MM.1S (cell line): ENCODE data around the gene ZNF609.

ENCODE experiments used
- DNase-seq: peaks from one replicate; pipeline ENCODE4 v3.0.0-alpha.2; 2015
- H2AFZ ChIP-seq: fragments of 300-600 bp; sonication (generic); 2 replicates; pipeline ENCODE4 v1.6.0; 2016; ENCODE audit warnings: antibody characterized with exemption, low read length
- H3F3A ChIP-seq: fragments of 300-600 bp; sonication (generic); 2 replicates; pipeline ENCODE4 v1.6.1; 2016; ENCODE audit warnings: mild to moderate bottlenecking, antibody characterized with exemption, low read length, moderate library complexity, mixed read lengths; ENCODE audit not compliant: insufficient read depth
- H3K27ac ChIP-seq: fragments of 300-600 bp; sonication (generic); 2 replicates; pipeline ENCODE4 v1.5.1; 2016; ENCODE audit warnings: mild to moderate bottlenecking, low read length
- H3K27me3 ChIP-seq: fragments of 300-600 bp; sonication (generic); replicated peaks from 2 replicates; pipeline ENCODE4 v1.6.0; 2016; ENCODE audit warnings: low read length; ENCODE audit not compliant: insufficient read depth
- H3K36me3 ChIP-seq: fragments of 300-600 bp; sonication (generic); replicated peaks from 2 replicates; pipeline ENCODE4 v1.6.1; 2016; ENCODE audit warnings: mild to moderate bottlenecking, low read length, mixed read lengths; ENCODE audit not compliant: insufficient read depth
- H3K4me1 ChIP-seq: fragments of 300-600 bp; sonication (generic); 2 replicates; pipeline ENCODE4 v1.6.1; 2016; ENCODE audit warnings: low read length, mixed read lengths
- H3K4me2 ChIP-seq: fragments of 300-600 bp; sonication (generic); 2 replicates; pipeline ENCODE4 v1.6.0; 2016; ENCODE audit warnings: low read depth, low read length
- H3K4me3 ChIP-seq: fragments of 300-600 bp; sonication (generic); 2 replicates; pipeline ENCODE4 v1.5.1; 2016; ENCODE audit warnings: low read length, mixed read lengths
- H3K79me2 ChIP-seq: fragments of 300-600 bp; sonication (generic); 2 replicates; pipeline ENCODE4 v1.6.1; 2016; ENCODE audit warnings: mixed run types, low read length, mixed read lengths
- H3K9ac ChIP-seq: fragments of 300-600 bp; sonication (generic); 2 replicates; pipeline ENCODE4 v1.6.1; 2016; ENCODE audit warnings: low read length, mixed read lengths
- H3K9me2 ChIP-seq: fragments of 300-600 bp; sonication (generic); replicated peaks from 2 replicates; pipeline ENCODE4 v1.6.1; 2016; ENCODE audit warnings: mild to moderate bottlenecking, low read length, mixed read lengths; ENCODE audit not compliant: insufficient read depth
- H3K9me3 ChIP-seq: fragments of 300-600 bp; sonication (generic); replicated peaks from 2 replicates; pipeline ENCODE4 v1.6.1; 2016; ENCODE audit warnings: mild to moderate bottlenecking, low read length, mixed read lengths; ENCODE audit not compliant: insufficient read depth
- H4K20me1 ChIP-seq: fragments of 300-600 bp; sonication (generic); 2 replicates; pipeline ENCODE4 v1.6.1; 2016; ENCODE audit warnings: mild to moderate bottlenecking, low read length, moderate library complexity, mixed read lengths; ENCODE audit not compliant: insufficient read depth
- CTCF ChIP-seq: fragments of 300-600 bp; sonication (generic); IDR thresholded peaks from 2 replicates; pipeline ENCODE4 v1.5.1; 2016; ENCODE audit warnings: antibody characterized with exemption, low read length, mixed read lengths
- EZH2 ChIP-seq: fragments of 300-600 bp; sonication (generic); optimal IDR thresholded peaks from 2 replicates; pipeline ENCODE3; 2017; ENCODE audit warnings: low read depth, mild to moderate bottlenecking, antibody characterized with exemption, low read length, mixed read lengths
- EZH2phosphoT487 ChIP-seq: fragments of 300-600 bp; sonication (generic); IDR thresholded peaks from 2 replicates; pipeline ENCODE4 v1.6.1; 2018; ENCODE audit warnings: antibody characterized with exemption, low read length

The ZNF609 gene

DNA sequence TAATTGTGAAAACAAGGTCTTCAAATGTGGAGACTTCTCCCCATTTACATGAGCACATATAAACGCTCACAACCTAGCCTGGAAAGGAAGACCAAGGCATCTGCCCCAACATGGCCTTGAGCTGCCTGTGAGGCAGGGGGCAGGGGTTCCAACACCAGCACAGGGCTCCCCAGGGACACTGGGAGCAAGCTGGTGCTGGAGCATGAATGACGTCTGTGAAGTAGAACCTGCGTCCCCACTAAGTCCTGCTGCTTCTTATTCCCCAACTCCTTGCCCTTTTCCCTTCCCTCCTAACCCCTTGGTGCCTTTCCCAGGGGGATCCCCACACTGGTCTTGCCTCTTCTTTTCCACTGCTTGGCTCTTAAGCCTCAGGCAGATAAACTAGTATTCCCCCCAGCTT is 221.9 kb downstream of the ZNF609 start:
- no peak for TF ChIP-seq EZH2
- no peak for TF ChIP-seq CTCF
- no peak for TF ChIP-seq EZH2phosphoT487
- no peak overlapping the region for H2AFZ ChIP-seq
- no peak overlapping the region for H3K4me2 ChIP-seq
- H3K79me2 ChIP-seq: no peaks in the 10 kb centered on the region
- DNase-seq: no peak
- H4K20me1 ChIP-seq: no peaks in the 10 kb centered on the region
- H3K36me3 ChIP-seq: 0 out of 2 replicates have a peak, but pooled peaks cover 3% of the 10 kb centered on the region
- H3K9me2 ChIP-seq: no peaks in the 10 kb centered on the region
- no peak overlapping the region for H3K27ac ChIP-seq
- H3K4me1 ChIP-seq: no peaks in the 10 kb centered on the region
- H3K9me3 ChIP-seq: no peaks in the 10 kb centered on the region
- H3K9ac ChIP-seq: no peak overlapping the region
- H3F3A ChIP-seq: no peaks in the 10 kb centered on the region
- no peaks in the 10 kb centered on the region for H3K27me3 ChIP-seq
- no peak overlapping the region for H3K4me3 ChIP-seq

GRCh38 chr15:64683378-64683777 is 223.0 kb downstream of the ZNF609 start:
- Histone ChIP-seq H3K27me3 (no peaks in the 10 kb centered on the region), H3K9me2 (no peaks in the 10 kb centered on the region), H4K20me1 (no peaks in the 10 kb centered on the region), H3K27ac (no peak overlapping the region), H3K79me2 (no peaks in the 10 kb centered on the region), H3K9ac (no peak overlapping the region), H2AFZ (no peak overlapping the region), H3K4me3 (no peak overlapping the region), H3K4me1 (no peaks in the 10 kb centered on the region), H3F3A (no peaks in the 10 kb centered on the region), H3K9me3 (no peaks in the 10 kb centered on the region), H3K36me3 (peaks cover 3% of the 10 kb centered on the region; the same call in 1 of the 2 replicates), H3K4me2 (no peak overlapping the region)
- TF ChIP-seq CTCF: no peak
- TF ChIP-seq EZH2: no peak
- TF ChIP-seq EZH2phosphoT487: no peak
- no peak for DNase-seq

DNA sequence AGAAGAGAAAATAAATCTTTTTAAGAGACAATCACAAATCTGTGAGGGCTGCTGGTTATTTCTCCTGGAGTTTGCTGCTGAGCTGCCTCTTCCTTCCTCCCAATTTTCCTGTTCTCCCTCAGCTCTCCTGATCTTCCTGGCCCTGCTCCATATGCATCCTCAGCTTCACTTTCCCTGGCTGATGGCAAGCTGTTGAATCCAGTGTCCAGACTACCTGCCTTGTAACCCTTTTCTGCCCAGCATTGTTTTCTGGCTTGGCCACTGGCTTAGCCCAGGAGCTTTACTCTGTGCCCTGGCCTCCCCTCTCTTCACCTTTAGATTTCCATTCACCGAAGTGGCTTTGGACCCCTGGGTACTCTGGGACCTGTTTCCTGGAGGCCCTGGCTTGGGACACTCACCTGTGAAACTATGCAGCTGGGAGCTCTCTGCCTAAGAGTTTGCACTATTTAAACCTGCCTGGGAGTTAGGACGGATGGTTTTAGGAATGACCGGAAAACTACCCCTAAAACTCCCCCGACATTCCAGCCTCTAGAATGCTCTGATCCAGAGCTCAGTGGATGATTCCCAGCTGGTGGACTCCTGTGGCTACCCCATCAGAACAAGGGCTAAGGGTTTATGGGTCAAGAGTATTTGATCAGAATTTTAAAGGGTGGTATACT is 225.0 kb downstream of the ZNF609 start:
- Histone ChIP-seq H3K9me2 (no peaks in the 10 kb centered on the region), H2AFZ (no peak overlapping the region), H3K36me3 (no peaks in the 10 kb centered on the region; the same call in 1 of the 2 replicates), H3K9ac (no peak overlapping the region), H3K79me2 (no peaks in the 10 kb centered on the region), H3K4me1 (no peaks in the 10 kb centered on the region), H3F3A (no peaks in the 10 kb centered on the region), H3K9me3 (no peaks in the 10 kb centered on the region), H4K20me1 (no peaks in the 10 kb centered on the region), H3K4me3 (no peak overlapping the region), H3K4me2 (no peak overlapping the region), H3K27ac (no peak overlapping the region), H3K27me3 (no peaks in the 10 kb centered on the region)
- TF ChIP-seq CTCF: no peak
- TF ChIP-seq EZH2: no peak
- no peak for TF ChIP-seq EZH2phosphoT487
- no peak for DNase-seq
